ENCODE data around the gene CDC42EP1. TPM values are rescaled to one million over a fixed set of nuclear protein-coding genes. Genes with fewer than 3 reads are reported as not detected.
A peak's percentile ranks its signal among the peaks of the same experiment; 100 is the strongest.

CDC42EP1 gene
- total RNA-seq (not detected), polyA plus RNA-seq (not detected), total RNA-seq (0 to 0.26 (median 0.06) reads per million in 6 experiments)

- Mint-ChIP-seq H3K4me3 (peak within 1 kb of the TSS; percentile 58 to 82 (median 71)), H3K9me3 (peaks cover 0 to 2% (median 0%) of the 10 kb centered on the region in 9 donors), H3K36me3 (no peaks in the 10 kb centered on the region), H3K4me1 (peaks cover 9 to 25% (median 20%) of the 10 kb centered on the region in 4 donors), H3K27me3 (peaks cover 16 to 48% (median 36%) of the 10 kb centered on the region in 5 donors), H3K27ac (peak within 1 kb of the TSS in 2 of 10 donors; percentile 46 to 87)
- POLR2A ChIA-PET = no interaction called here
- peak; percentile 29 to 59 for ATAC-seq
- DNase-seq = no peak
These were observed at the start of gene CDC42EP1 for GRCh38 chr22:37559901-37560607. TSS of gene CDC42EP1 (plus strand) at chr22:37560480. CDS start at chr22:37566350, 5,870 bp downstream.

GRCh38 chr22:37511395-37512104 lies 48.7 kb upstream of the CDC42EP1 start:
- DNase-seq (no peak), ATAC-seq (no peak)
- POLR2A ChIA-PET = interaction anchor here (0.5 to 0.6 kb wide), 2 partner anchors 24 to 76 kb away, joined by 3 to 4 read pairs; no protein-coding TSS in a partner anchor
- no peak overlapping the region for H3K27ac Mint-ChIP-seq
- no peaks in the 10 kb centered on the region for H3K4me1 Mint-ChIP-seq
- no peaks in the 10 kb centered on the region for H3K36me3 Mint-ChIP-seq
- no peak overlapping the region for H3K4me3 Mint-ChIP-seq
- H3K27me3 Mint-ChIP-seq = no peaks in the 10 kb centered on the region
- H3K9me3 Mint-ChIP-seq = no peaks in the 10 kb centered on the region

GRCh38 chr22:37514526-37515051 lies 45.7 kb upstream of the CDC42EP1 start:
- Mint-ChIP-seq H3K9me3 (no peaks in the 10 kb centered on the region), H3K4me3 (no peak overlapping the region), H3K27me3 (peaks cover 0 to 5% (median 3%) of the 10 kb centered on the region in 5 donors), H3K27ac (no peak overlapping the region), H3K4me1 (peaks cover 3 to 7% (median 6%) of the 10 kb centered on the region in 4 donors), H3K36me3 (no peaks in the 10 kb centered on the region)
- DNase-seq (no peak), ATAC-seq (no peak)
- POLR2A ChIA-PET = no interaction called here

- Mint-ChIP-seq H3K4me3 (no peak overlapping the region), H3K27ac (no peak overlapping the region), H3K9me3 (no peaks in the 10 kb centered on the region), H3K36me3 (no peaks in the 10 kb centered on the region), H3K27me3 (peaks cover 0 to 13% (median 5%) of the 10 kb centered on the region in 5 donors), H3K4me1 (peaks cover 6 to 13% (median 6%) of the 10 kb centered on the region in 4 donors)
- ATAC-seq (no peak), DNase-seq (no peak)
- POLR2A ChIA-PET = no interaction called here
These were observed 44.4 kb upstream of the CDC42EP1 start for GRCh38 chr22:37515901-37516300.

GRCh38 chr22:37516456-37516855 lies 43.8 kb upstream of the CDC42EP1 start:
- H3K4me1 Mint-ChIP-seq = peaks cover 6 to 13% (median 6%) of the 10 kb centered on the region in 4 donors
- no peaks in the 10 kb centered on the region for H3K9me3 Mint-ChIP-seq
- DNase-seq (no peak), ATAC-seq (no peak)
- H3K27me3 Mint-ChIP-seq = peaks cover 4 to 19% (median 8%) of the 10 kb centered on the region in 5 donors
- H3K27ac Mint-ChIP-seq = no peak overlapping the region
- POLR2A ChIA-PET = no interaction called here
- peak overlapping the region in 1 of 10 donors; percentile 45 for H3K4me3 Mint-ChIP-seq
- H3K36me3 Mint-ChIP-seq = no peaks in the 10 kb centered on the region

- Mint-ChIP-seq H3K27me3 (peaks cover 11 to 32% (median 21%) of the 10 kb centered on the region in 5 donors), H3K27ac (peak overlapping the region in 4 of 10 donors; percentile 42 to 87 (median 58)), H3K4me1 (peaks cover 6 to 13% (median 6%) of the 10 kb centered on the region in 4 donors), H3K36me3 (no peaks in the 10 kb centered on the region), H3K4me3 (peak overlapping the region; percentile 70 to 87 (median 82)), H3K9me3 (no peaks in the 10 kb centered on the region)
- no peak for ATAC-seq
- POLR2A ChIA-PET = interaction anchor here (1.7 to 1.9 kb wide), 2 partner anchors 10 to 33 kb away, joined by 5 read pairs; no protein-coding TSS in a partner anchor
- no peak for DNase-seq
These were observed 42.3 kb upstream of the CDC42EP1 start for GRCh38 chr22:37517826-37518450.

- Mint-ChIP-seq H3K36me3 (no peaks in the 10 kb centered on the region), H3K4me1 (peaks cover 6 to 13% (median 6%) of the 10 kb centered on the region in 4 donors), H3K27me3 (peaks cover 14 to 38% (median 28%) of the 10 kb centered on the region in 5 donors), H3K9me3 (no peaks in the 10 kb centered on the region), H3K4me3 (peak overlapping the region; percentile 70 to 87 (median 82)), H3K27ac (peak overlapping the region in 6 of 10 donors; percentile 24 to 87 (median 49))
- DNase-seq = peak in 1 of 10 donors; percentile 18
- POLR2A ChIA-PET = interaction anchor here (0.5 to 1.9 kb wide), 5 partner anchors 10 to 185 kb away, joined by 4 to 8 read pairs (median 5); partner anchors contain the start of gene MFNG
- ATAC-seq = peak; percentile 38 to 47
These were observed 41.6 kb upstream of the CDC42EP1 start for GRCh38 chr22:37518509-37519267.

- peak in 3 of 10 donors; percentile 24 to 30 (median 29) for DNase-seq
- peak; percentile 80 to 89 for ATAC-seq
- Mint-ChIP-seq H3K4me3 (peak within 1 kb of the TSS; percentile 70 to 87 (median 82)), H3K27me3 (peaks cover 17 to 41% (median 28%) of the 10 kb centered on the region in 5 donors), H3K9me3 (no peaks in the 10 kb centered on the region), H3K4me1 (peaks cover 6 to 13% (median 6%) of the 10 kb centered on the region in 4 donors), H3K36me3 (no peaks in the 10 kb centered on the region), H3K27ac (peak within 1 kb of the TSS in 7 of 10 donors; percentile 24 to 87 (median 50))
- POLR2A ChIA-PET = interaction anchor here (0.5 to 1.9 kb wide), 5 partner anchors 11 to 47 kb away, joined by 3 to 8 read pairs (median 5); partner anchors contain the start of gene MFNG
These were observed 40.7 kb upstream of the CDC42EP1 start, which contains the start of gene CARD10 for GRCh38 chr22:37519268-37520195. TSS of gene CARD10 (minus strand) at chr22:37519415. CDS start at chr22:37519200, 215 bp downstream.

GRCh38 chr22:37520776-37521191 lies 39.5 kb upstream of the CDC42EP1 start:
- POLR2A ChIA-PET = interaction anchor here (0.7 kb wide), 1 partner anchor 53 kb away, joined by 5 read pairs; no protein-coding TSS in a partner anchor
- Mint-ChIP-seq H3K36me3 (no peaks in the 10 kb centered on the region), H3K27me3 (peaks cover 17 to 41% (median 28%) of the 10 kb centered on the region in 5 donors), H3K27ac (no peak overlapping the region), H3K4me1 (peaks cover 6 to 13% (median 6%) of the 10 kb centered on the region in 4 donors), H3K9me3 (no peaks in the 10 kb centered on the region), H3K4me3 (peak overlapping the region in 6 of 10 donors; percentile 34 to 54 (median 40))
- no peak for DNase-seq
- ATAC-seq = no peak

- H3K27me3 Mint-ChIP-seq = peaks cover 17 to 41% (median 29%) of the 10 kb centered on the region in 5 donors
- ATAC-seq = no peak
- no peaks in the 10 kb centered on the region for H3K36me3 Mint-ChIP-seq
- DNase-seq = no peak
- no peaks in the 10 kb centered on the region for H3K9me3 Mint-ChIP-seq
- no peak overlapping the region for H3K27ac Mint-ChIP-seq
- peaks cover 6 to 13% (median 6%) of the 10 kb centered on the region in 4 donors for H3K4me1 Mint-ChIP-seq
- H3K4me3 Mint-ChIP-seq = peak overlapping the region in 6 of 10 donors; percentile 9 to 65 (median 37)
- POLR2A ChIA-PET = interaction anchor here (0.7 kb wide), 1 partner anchor 53 kb away, joined by 5 read pairs; no protein-coding TSS in a partner anchor
These were observed 39.0 kb upstream of the CDC42EP1 start for GRCh38 chr22:37521236-37521739.
